Subcutaneous adipose tissue (tissue), 4 donors: Measurements from ENCODE around the gene MICU1. TPM values are rescaled to one million over a fixed set of nuclear protein-coding genes. Genes with fewer than 3 reads are reported as not detected.

Experiments
- small RNA-seq: library from RNA; depleted of rRNA; stranded (forward); fragments of <200 nt; gene quantifications from one replicate; pipeline ENCODE3, GENCODE V24; 2016
- total RNA-seq, 4 donors: library from RNA; depleted of rRNA; stranded (reverse); fragments of >200 nt; gene quantifications; one replicate each; pipeline ENCODE4 v1.1.0, GENCODE V29; 2016
- TF ChIP-seq, protein P1 (sequence below): fragments of 450-650 bp; IDR thresholded peaks from one replicate; pipeline ENCODE4 v1.5.1; 2016; ENCODE audit warnings: low read depth, mild to moderate bottlenecking, control low read depth, antibody characterized with exemption, moderate library complexity

Gene MICU1
- total RNA-seq, 4 donors from 2014 or later: 26.9 to 42.5 (median 34.9) TPM

DNA sequence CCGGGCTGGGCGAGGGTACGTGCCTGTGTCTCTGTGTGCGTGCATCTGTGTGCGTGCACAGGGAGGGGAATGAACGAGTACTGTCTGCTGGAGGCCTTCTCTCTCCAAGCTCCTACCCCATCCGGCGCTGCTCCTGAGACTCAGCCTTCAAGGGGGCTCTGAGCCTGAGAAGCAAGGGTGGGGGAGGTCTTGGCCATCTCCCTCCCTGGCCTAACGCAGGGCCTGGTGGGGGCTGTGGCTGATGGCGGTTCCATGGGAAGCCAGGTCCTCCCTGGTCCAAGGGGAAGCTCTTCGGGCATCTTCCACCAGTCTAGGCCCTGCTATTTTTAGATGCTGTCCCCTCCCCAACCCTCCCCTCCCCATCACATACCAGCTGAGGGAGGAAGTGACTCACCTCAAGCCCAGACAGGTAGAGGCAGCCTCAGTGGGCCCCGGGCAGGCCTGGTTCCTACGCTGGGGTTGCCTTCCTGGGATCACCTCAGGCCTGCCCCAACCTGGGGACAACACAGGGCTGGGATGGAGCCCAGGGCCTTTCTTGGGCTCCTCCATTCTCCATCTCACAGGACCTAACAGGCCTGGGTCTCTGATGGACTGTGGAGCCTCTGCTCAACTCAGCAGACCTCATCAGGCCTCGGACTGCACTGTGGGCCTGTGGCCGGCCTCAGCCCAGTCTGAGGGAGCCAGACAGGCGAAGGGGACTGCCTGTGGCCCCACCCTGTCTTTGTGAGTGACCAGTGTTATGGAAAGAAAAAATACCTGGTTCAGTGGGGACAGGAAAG is 303.4 kb downstream of the MICU1 start:
- TF ChIP-seq, protein P1, sequence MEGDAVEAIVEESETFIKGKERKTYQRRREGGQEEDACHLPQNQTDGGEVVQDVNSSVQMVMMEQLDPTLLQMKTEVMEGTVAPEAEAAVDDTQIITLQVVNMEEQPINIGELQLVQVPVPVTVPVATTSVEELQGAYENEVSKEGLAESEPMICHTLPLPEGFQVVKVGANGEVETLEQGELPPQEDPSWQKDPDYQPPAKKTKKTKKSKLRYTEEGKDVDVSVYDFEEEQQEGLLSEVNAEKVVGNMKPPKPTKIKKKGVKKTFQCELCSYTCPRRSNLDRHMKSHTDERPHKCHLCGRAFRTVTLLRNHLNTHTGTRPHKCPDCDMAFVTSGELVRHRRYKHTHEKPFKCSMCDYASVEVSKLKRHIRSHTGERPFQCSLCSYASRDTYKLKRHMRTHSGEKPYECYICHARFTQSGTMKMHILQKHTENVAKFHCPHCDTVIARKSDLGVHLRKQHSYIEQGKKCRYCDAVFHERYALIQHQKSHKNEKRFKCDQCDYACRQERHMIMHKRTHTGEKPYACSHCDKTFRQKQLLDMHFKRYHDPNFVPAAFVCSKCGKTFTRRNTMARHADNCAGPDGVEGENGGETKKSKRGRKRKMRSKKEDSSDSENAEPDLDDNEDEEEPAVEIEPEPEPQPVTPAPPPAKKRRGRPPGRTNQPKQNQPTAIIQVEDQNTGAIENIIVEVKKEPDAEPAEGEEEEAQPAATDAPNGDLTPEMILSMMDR: no peak

DNA sequence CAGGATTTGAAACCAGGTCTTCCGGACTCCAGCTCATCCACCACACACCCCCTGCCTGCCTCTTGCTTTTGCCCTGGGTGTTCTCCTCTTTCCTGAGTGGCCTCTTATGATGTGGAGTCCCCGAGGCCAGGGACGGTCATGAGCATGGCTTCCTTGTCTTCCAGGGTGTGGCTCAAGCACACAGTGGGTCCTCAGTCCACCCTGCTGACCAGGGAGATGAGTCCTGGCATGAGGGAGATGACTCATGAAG is 303.9 kb downstream of the MICU1 start:
- TF ChIP-seq, protein P1: no peak

DNA sequence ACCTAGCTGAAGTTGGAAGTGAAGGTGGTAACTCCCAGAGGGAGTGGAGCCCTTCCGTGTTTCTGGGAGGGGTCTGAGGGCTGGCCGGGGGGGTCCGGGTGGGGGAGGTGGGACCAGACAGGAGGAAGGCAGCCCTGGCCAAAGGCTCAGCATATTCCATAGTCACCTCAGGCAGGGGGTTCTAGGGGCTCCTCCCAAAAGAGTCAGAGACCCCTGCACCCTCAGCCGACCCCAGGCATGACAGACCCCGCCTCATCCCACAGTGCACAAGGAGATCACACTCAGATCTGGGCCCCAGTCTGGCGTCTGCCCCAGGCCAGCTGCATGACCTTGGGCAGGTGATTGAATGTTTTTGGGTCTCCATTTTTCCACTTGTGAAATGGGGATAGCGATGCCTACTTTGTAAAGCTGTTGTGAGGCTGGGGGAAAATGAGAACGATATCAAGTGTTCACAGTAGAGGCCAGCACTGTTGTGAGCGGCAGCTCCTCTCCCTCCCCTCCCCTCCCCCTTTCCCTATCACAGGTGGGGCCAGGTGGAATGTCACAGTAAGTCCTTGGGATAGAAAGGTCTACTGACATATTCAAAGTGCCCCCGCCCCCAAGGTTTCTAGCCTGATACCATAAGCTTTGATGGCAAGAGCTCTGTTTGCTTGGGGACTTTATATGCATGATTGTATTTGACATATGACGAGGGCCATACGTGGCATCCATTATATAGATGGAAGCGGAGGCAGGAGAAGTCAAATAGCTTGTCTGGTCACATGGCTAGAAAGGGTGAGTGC is 304.4 kb downstream of the MICU1 start:
- TF ChIP-seq, protein P1: no peak

DNA sequence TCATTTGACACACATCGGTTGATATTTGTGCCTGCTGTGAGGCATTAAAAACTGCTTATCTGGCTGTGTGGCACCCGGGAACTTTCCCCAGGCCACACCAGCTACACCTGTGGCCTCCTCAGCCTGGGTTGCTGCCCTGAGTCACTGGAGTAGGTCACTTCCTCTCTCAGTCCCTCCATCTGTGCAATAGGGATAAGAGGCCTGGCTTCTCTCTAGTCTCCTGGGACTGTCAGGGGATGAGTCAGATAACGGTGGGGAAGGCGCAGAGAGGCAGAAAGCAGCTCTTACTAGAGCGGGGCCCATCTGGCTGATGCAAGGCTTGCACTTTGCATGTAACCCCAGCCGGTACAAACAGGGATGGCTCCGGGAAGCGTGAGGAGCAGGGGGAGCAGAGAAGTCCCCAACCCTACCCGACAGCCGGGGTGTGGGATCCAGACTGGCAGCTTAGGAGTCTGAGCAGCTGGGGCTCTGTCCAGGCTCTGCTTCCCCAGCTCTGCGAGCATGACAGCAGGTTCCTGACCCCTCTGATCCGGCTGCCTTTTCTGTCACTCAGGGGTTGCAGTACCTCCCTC is 305.1 kb downstream of the MICU1 start:
- TF ChIP-seq, protein P1: no peak

DNA sequence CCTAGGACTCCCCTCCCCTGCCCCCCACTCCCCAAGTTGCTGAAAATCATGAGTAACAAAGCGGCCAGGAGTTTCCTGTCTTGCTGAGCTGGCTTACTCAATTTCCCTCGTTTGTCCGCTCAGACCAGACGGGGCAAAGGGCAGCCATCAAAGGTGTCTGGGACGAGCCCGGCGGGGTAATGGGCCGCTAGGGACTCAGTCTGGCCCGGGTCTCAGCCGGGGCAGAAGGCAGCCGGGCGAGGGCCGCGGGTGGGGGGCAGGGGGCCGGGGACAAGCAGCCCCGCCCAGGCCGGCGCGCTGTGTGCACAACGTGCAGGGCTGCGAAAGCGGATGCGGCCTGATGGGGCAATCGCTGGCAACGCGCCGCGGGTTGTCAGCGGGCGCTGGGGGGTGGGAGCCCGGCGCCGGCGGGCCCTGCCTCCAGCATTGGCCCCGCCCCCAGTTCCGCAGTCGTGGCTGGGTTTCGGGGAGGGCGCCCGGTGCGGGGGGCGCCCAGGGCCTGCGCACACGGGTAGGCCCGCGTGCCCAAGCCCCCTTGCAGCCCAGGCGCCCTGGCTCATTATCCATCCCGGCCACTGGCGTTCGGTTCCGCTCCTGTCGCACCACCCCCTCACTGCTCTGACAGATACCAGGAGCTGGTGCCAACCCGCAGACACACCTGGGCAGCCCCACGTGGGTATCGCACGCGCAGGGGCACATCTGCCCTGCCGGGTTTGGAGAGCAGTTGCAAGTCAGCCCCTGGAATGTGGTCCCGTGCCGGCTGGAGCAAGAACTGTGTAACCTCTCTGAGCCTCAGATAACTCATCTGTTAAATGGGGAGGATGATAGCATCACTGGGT is 306.2 kb downstream of the MICU1 start:
- TF ChIP-seq, protein P1: no peak

DNA sequence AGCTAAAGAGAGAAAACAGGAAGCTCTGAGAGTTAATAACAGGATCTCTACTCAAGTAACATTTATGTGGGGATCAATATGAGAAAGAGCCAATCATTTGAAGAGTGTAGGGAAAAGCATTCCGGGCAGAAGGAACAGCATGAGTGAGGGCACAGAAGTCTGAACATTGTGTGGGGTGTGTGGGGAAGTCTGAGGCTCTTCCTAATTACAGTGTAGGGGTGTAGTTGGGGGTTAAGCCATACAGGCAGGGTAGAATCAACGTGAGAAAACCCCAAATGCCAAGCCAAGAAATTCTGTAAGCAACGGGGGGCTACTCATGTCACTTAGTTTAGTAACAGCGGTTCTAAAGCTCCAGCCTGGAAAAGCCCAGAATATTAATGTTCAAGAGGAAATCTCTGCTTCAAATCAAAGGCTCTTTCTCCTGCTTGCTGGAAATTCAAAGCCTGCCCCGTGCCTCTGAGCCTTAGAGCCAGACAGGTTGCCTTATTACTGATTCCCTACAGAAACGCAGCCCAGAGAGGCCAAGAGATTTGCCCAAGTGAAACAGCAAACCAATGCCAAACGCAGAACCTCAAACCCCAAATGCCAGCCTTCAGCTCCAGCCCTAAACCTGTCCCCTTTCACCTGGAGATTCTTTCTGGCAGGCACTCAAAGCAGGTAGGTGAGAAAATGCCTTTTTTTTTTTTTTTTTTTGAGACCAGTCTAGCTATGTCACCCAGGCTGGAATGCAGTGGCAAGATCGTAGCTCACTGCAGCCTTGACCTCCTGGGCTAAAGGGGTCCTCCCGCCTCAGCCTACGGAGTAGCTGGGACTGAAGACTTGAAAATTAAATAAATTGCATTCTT is 307.2 kb downstream of the MICU1 start:
- TF ChIP-seq, protein P1: no peak

Small RNAs within 50 kb of the gene (small RNA-seq; reads per million reads assigned to genes)
- gene AL513185.2: not detected
- gene HMGN2P34: not detected
- 0.49 reads per million for gene RF00019
- gene RN7SL840P: not detected
- gene RNU6-805P: not detected

Other genes starting within 250 kb of the MICU1 start
- gene MCU, start 66.1 kb upstream of the MICU1 start, total RNA-seq: 10 to 100 TPM; 14.1 to 18.1 (median 15.8) TPM